Thyroid gland (tissue), 4 donors: ENCODE results near the gene PEPD.

Experiments
- POLR2A ChIP-seq, 2 donors: fragments of 450-650 bp; IDR thresholded peaks; one replicate each; pipeline ENCODE4 v1.6.1; 2017; ENCODE audit warnings: antibody characterized with exemption in 2 of 2, mild to moderate bottlenecking in 2 of 2, moderate library complexity in 1 of 2
- TF ChIP-seq, protein P1 (sequence below), 6 experiments: fragments of 200-600 bp in 3 of 6; fragments of 450-650 bp in 3 of 6; sonication (generic) in 3 of 6; IDR thresholded peaks; one replicate each; pipeline ENCODE4 v1.5.1; 2016 to 2019; ENCODE audit warnings: antibody characterized with exemption in 6 of 6, mild to moderate bottlenecking in 2 of 6, inconsistent platforms in 1 of 6, moderate library complexity in 1 of 6

DNA sequence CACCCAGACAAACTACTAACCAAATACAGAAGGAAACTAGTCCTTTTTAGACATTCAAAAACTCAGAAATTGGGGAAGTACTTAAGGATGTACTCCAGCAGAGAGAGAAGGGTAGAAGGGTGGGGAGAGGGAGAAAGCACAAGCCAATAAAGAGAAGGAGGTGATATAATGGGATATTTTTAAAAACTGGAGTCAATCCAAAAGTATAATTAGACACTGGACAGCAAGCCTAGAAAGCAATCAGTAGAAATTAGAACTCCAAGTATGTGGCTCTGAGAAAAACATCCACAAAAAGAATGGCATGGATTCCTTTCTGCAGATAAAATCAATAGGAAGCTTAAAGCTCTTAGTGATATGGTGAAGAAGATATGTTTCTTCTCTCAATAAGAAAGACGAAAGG lies 55.8 kb downstream of the PEPD start:
- TF ChIP-seq, protein P1, sequence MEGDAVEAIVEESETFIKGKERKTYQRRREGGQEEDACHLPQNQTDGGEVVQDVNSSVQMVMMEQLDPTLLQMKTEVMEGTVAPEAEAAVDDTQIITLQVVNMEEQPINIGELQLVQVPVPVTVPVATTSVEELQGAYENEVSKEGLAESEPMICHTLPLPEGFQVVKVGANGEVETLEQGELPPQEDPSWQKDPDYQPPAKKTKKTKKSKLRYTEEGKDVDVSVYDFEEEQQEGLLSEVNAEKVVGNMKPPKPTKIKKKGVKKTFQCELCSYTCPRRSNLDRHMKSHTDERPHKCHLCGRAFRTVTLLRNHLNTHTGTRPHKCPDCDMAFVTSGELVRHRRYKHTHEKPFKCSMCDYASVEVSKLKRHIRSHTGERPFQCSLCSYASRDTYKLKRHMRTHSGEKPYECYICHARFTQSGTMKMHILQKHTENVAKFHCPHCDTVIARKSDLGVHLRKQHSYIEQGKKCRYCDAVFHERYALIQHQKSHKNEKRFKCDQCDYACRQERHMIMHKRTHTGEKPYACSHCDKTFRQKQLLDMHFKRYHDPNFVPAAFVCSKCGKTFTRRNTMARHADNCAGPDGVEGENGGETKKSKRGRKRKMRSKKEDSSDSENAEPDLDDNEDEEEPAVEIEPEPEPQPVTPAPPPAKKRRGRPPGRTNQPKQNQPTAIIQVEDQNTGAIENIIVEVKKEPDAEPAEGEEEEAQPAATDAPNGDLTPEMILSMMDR (IDR thresholded peaks at IDR 0.05): no peak
- no peak for TF ChIP-seq POLR2A (IDR thresholded peaks at IDR 0.05)
